Measurements from ENCODE around the gene FRAS1.

DNA sequence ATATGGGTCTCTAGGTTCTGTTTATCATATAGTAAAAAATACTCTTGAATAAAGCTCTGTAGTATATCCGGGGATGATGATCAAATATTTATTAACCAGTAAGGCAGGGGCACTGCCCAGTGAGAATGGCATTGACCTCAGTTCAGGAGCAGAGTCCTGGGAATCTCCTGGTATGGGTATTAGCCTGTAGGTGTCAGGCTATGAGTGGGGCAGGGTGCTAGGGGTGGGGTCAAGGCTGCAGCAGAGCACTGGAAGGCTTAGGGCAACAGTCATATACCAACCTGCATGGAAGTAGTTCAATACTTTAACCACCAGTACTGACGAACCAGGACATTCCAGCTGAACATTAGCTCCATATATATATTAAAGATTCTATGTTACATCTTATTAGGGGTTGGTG is 274.1 kb downstream of the FRAS1 start:
- TF ChIP-seq, protein P1, sequence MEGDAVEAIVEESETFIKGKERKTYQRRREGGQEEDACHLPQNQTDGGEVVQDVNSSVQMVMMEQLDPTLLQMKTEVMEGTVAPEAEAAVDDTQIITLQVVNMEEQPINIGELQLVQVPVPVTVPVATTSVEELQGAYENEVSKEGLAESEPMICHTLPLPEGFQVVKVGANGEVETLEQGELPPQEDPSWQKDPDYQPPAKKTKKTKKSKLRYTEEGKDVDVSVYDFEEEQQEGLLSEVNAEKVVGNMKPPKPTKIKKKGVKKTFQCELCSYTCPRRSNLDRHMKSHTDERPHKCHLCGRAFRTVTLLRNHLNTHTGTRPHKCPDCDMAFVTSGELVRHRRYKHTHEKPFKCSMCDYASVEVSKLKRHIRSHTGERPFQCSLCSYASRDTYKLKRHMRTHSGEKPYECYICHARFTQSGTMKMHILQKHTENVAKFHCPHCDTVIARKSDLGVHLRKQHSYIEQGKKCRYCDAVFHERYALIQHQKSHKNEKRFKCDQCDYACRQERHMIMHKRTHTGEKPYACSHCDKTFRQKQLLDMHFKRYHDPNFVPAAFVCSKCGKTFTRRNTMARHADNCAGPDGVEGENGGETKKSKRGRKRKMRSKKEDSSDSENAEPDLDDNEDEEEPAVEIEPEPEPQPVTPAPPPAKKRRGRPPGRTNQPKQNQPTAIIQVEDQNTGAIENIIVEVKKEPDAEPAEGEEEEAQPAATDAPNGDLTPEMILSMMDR (IDR thresholded peaks at IDR 0.05): no peak
- no peak for TF ChIP-seq POLR2A (IDR thresholded peaks at IDR 0.05)

Data from prostate gland (tissue), 2 donors.